Measurements from ENCODE around the gene FBXL17.
A peak's percentile ranks its signal among the peaks of the same experiment; 100 is the strongest.

The FBXL17 gene

GRCh38 chr5:107949688-107950341 is 432.1 kb downstream of the FBXL17 start:
- TF ChIP-seq, protein P1, sequence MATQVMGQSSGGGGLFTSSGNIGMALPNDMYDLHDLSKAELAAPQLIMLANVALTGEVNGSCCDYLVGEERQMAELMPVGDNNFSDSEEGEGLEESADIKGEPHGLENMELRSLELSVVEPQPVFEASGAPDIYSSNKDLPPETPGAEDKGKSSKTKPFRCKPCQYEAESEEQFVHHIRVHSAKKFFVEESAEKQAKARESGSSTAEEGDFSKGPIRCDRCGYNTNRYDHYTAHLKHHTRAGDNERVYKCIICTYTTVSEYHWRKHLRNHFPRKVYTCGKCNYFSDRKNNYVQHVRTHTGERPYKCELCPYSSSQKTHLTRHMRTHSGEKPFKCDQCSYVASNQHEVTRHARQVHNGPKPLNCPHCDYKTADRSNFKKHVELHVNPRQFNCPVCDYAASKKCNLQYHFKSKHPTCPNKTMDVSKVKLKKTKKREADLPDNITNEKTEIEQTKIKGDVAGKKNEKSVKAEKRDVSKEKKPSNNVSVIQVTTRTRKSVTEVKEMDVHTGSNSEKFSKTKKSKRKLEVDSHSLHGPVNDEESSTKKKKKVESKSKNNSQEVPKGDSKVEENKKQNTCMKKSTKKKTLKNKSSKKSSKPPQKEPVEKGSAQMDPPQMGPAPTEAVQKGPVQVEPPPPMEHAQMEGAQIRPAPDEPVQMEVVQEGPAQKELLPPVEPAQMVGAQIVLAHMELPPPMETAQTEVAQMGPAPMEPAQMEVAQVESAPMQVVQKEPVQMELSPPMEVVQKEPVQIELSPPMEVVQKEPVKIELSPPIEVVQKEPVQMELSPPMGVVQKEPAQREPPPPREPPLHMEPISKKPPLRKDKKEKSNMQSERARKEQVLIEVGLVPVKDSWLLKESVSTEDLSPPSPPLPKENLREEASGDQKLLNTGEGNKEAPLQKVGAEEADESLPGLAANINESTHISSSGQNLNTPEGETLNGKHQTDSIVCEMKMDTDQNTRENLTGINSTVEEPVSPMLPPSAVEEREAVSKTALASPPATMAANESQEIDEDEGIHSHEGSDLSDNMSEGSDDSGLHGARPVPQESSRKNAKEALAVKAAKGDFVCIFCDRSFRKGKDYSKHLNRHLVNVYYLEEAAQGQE (IDR thresholded peaks at IDR 0.05; ENCODE audit: insufficient read depth in 1 of 2, low read depth in 2 of 2, low read length in 2 of 2), result peak; percentile 31 to 73; a peak in 2 of 4 replicates
- TF ChIP-seq TAF1 (IDR thresholded peaks at IDR 0.05; ENCODE audit: borderline replicate concordance, insufficient read depth, low read length) (no peak), SIN3A (IDR thresholded peaks at IDR 0.05; ENCODE audit: borderline replicate concordance, insufficient read depth, low read length) (no peak), FOXP2 (optimal IDR thresholded peaks at IDR 0.05; ENCODE audit: borderline replicate concordance, extremely low read depth, extremely low read length, insufficient read depth) (no peak), POLR2AphosphoS5 (IDR thresholded peaks at IDR 0.05; ENCODE audit: low read depth, low read length) (no peak)

GRCh38 chr5:107948377-107948776 is 433.5 kb downstream of the FBXL17 start:
- TF ChIP-seq, protein P1 (IDR thresholded peaks at IDR 0.05; ENCODE audit: insufficient read depth in 1 of 2, low read depth in 2 of 2, low read length in 2 of 2), result no peak
- TF ChIP-seq TAF1 (IDR thresholded peaks at IDR 0.05; ENCODE audit: borderline replicate concordance, insufficient read depth, low read length) (no peak), POLR2AphosphoS5 (IDR thresholded peaks at IDR 0.05; ENCODE audit: low read depth, low read length) (no peak), FOXP2 (optimal IDR thresholded peaks at IDR 0.05; ENCODE audit: borderline replicate concordance, extremely low read depth, extremely low read length, insufficient read depth) (no peak), SIN3A (IDR thresholded peaks at IDR 0.05; ENCODE audit: borderline replicate concordance, insufficient read depth, low read length) (no peak)

DNA sequence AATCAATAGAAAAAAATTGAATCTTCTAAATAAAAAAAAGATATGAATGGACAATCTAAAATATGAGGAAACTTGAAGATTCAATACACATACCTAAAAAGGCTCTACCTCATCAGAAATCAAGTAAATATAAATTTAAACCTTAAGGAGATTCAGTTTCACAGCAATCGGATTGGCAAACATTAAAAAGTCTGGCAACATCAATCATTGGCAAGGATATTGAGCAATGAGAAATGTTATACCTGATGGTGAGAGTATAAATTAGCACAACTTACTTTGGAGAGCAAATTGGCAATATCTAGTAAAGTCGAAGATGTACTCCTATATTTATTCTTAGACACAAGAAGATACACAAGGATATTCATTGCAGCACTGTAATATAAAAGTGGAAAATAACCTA is 436.8 kb downstream of the FBXL17 start:
- TF ChIP-seq POLR2AphosphoS5 (IDR thresholded peaks at IDR 0.05; ENCODE audit: low read depth, low read length) (no peak), FOXP2 (optimal IDR thresholded peaks at IDR 0.05; ENCODE audit: borderline replicate concordance, extremely low read depth, extremely low read length, insufficient read depth) (no peak), SIN3A (IDR thresholded peaks at IDR 0.05; ENCODE audit: borderline replicate concordance, insufficient read depth, low read length) (no peak), TAF1 (IDR thresholded peaks at IDR 0.05; ENCODE audit: borderline replicate concordance, insufficient read depth, low read length) (no peak)
- TF ChIP-seq, protein P1 (IDR thresholded peaks at IDR 0.05; ENCODE audit: insufficient read depth in 1 of 2, low read depth in 2 of 2, low read length in 2 of 2), result no peak

- no peak for TF ChIP-seq TAF1 (IDR thresholded peaks at IDR 0.05; ENCODE audit: borderline replicate concordance, insufficient read depth, low read length)
- TF ChIP-seq, protein P1 (IDR thresholded peaks at IDR 0.05; ENCODE audit: insufficient read depth in 1 of 2, low read depth in 2 of 2, low read length in 2 of 2), result no peak
- no peak for TF ChIP-seq FOXP2 (optimal IDR thresholded peaks at IDR 0.05; ENCODE audit: borderline replicate concordance, extremely low read depth, extremely low read length, insufficient read depth)
- TF ChIP-seq SIN3A (IDR thresholded peaks at IDR 0.05; ENCODE audit: borderline replicate concordance, insufficient read depth, low read length), result no peak
- TF ChIP-seq POLR2AphosphoS5 (IDR thresholded peaks at IDR 0.05; ENCODE audit: low read depth, low read length), result no peak
These were observed 438.0 kb downstream of the FBXL17 start for GRCh38 chr5:107943923-107944322.
